H9 (cell line): ENCODE results near the gene SLC12A1. TPM values are rescaled to one million over a fixed set of nuclear protein-coding genes. Genes with fewer than 3 reads are reported as not detected.

Experiments used
- DNase-seq: peaks from one replicate; pipeline ENCODE4 v3.0.0-alpha.2; 2017
- H2AFZ ChIP-seq: one replicate; pipeline ENCODE4 v1.6.1; 2013; ENCODE audit warnings: mild to moderate bottlenecking, low read length, control low read depth, moderate library complexity
- H2AK5ac ChIP-seq: 2 replicates; pipeline ENCODE4 v1.6.1; 2013; ENCODE audit warnings: low read length, control low read depth, mixed read lengths; ENCODE audit not compliant: insufficient read length
- H2BK120ac ChIP-seq: one replicate; pipeline ENCODE4 v1.6.1; 2013; ENCODE audit warnings: low read depth, mild to moderate bottlenecking, low read length, control low read depth, inconsistent platforms; ENCODE audit not compliant: poor library complexity, severe bottlenecking
- H2BK12ac ChIP-seq: 2 replicates; pipeline ENCODE4 v1.6.1; 2013; ENCODE audit warnings: low read length, control low read depth, mixed read lengths, low read depth; ENCODE audit not compliant: insufficient read length
- H2BK15ac ChIP-seq: 2 replicates; pipeline ENCODE4 v1.6.1; 2013; ENCODE audit warnings: low read depth, low read length, control low read depth
- H2BK20ac ChIP-seq: one replicate; pipeline ENCODE4 v1.6.1; 2013; ENCODE audit warnings: low read depth, mild to moderate bottlenecking, low read length, control low read depth, inconsistent platforms; ENCODE audit not compliant: poor library complexity, severe bottlenecking
- H2BK5ac ChIP-seq: 2 replicates; pipeline ENCODE4 v1.6.1; 2013; ENCODE audit warnings: low read length, control low read depth, mixed read lengths; ENCODE audit not compliant: insufficient read length
- H3K14ac ChIP-seq: 2 replicates; pipeline ENCODE4 v1.6.1; 2013; ENCODE audit warnings: low read length, control low read depth; ENCODE audit not compliant: insufficient read depth
- H3K18ac ChIP-seq: 2 replicates; pipeline ENCODE4 v1.6.1; 2013; ENCODE audit warnings: low read depth, mild to moderate bottlenecking, mixed read lengths, low read length, control low read depth; ENCODE audit not compliant: insufficient read length
- H3K23ac ChIP-seq: 2 replicates; pipeline ENCODE4 v1.6.1; 2013; ENCODE audit warnings: low read length, control low read depth, mixed read lengths, low read depth; ENCODE audit not compliant: insufficient read length
- H3K23me2 ChIP-seq: 2 replicates; pipeline ENCODE4 v1.6.1; 2013; ENCODE audit warnings: low read depth, mild to moderate bottlenecking, mixed read lengths, low read length, control low read depth; ENCODE audit not compliant: insufficient read length, poor library complexity, severe bottlenecking
- H3K27ac ChIP-seq: 2 replicates; pipeline ENCODE4 v1.5.1; 2013; ENCODE audit warnings: low read length, control low read depth, mixed read lengths, low read depth; ENCODE audit not compliant: insufficient read length
- H3K27me3 ChIP-seq: 2 replicates; pipeline ENCODE4 v1.6.1; 2013; ENCODE audit warnings: low read length, control low read depth, inconsistent platforms; ENCODE audit not compliant: insufficient read depth
- H3K4ac ChIP-seq: 2 replicates; pipeline ENCODE4 v1.6.1; 2013; ENCODE audit warnings: low read depth, mild to moderate bottlenecking, control low read depth, inconsistent platforms, low read length, moderate library complexity
- H3K4me1 ChIP-seq: 2 replicates; pipeline ENCODE4 v1.6.1; 2013; ENCODE audit warnings: low read length, control low read depth, inconsistent platforms; ENCODE audit not compliant: insufficient read depth
- H3K4me2 ChIP-seq: 2 replicates; pipeline ENCODE4 v1.6.1; 2013; ENCODE audit warnings: low read length, control low read depth, mixed read lengths; ENCODE audit not compliant: insufficient read length, insufficient read depth
- H3K56ac ChIP-seq: 2 replicates; pipeline ENCODE4 v1.6.1; 2013; ENCODE audit warnings: low read depth, mild to moderate bottlenecking, mixed read lengths, low read length, control low read depth; ENCODE audit not compliant: insufficient read length
- H3K79me1 ChIP-seq: 2 replicates; pipeline ENCODE4 v1.6.1; 2013; ENCODE audit warnings: low read depth, mild to moderate bottlenecking, moderate library complexity, low read length, control low read depth, inconsistent platforms; ENCODE audit not compliant: insufficient read depth, poor library complexity, severe bottlenecking
- H3K79me2 ChIP-seq: 2 replicates; pipeline ENCODE4 v1.6.1; 2013; ENCODE audit warnings: low read length, control low read depth, inconsistent platforms; ENCODE audit not compliant: insufficient read depth
- H3K9ac ChIP-seq: 2 replicates; pipeline ENCODE4 v1.6.1; 2013; ENCODE audit warnings: low read length, control low read depth, mixed read lengths; ENCODE audit not compliant: insufficient read length; ENCODE audit errors: extremely low read depth
- H3K9me3 ChIP-seq: one replicate; pipeline ENCODE4 v1.6.1; 2013; ENCODE audit warnings: low read depth, low read length, inconsistent platforms; ENCODE audit not compliant: control insufficient read depth
- H3T11ph ChIP-seq: one replicate; pipeline ENCODE4 v1.6.1; 2013; ENCODE audit warnings: mild to moderate bottlenecking, low read length, control low read depth, inconsistent platforms
- H4K20me1 ChIP-seq: one replicate; pipeline ENCODE4 v1.6.1; 2013; ENCODE audit not compliant: control insufficient read depth, insufficient read length, insufficient read depth
- H4K5ac ChIP-seq: 2 replicates; pipeline ENCODE4 v1.6.1; 2013; ENCODE audit warnings: low read depth, mild to moderate bottlenecking, mixed read lengths, low read length, control low read depth; ENCODE audit not compliant: insufficient read length
- H4K8ac ChIP-seq: replicated peaks from 2 replicates; pipeline ENCODE4 v1.6.1; 2013; ENCODE audit warnings: low read length, control low read depth, mixed read lengths, low read depth; ENCODE audit not compliant: insufficient read length
- H4K91ac ChIP-seq: 2 replicates; pipeline ENCODE4 v1.6.1; 2013; ENCODE audit warnings: low read depth, mild to moderate bottlenecking, moderate library complexity, mixed read lengths, low read length, control low read depth; ENCODE audit not compliant: insufficient read length
- H3K27ac Mint-ChIP-seq, 3 experiments: 2 replicates in 2 of 3; 3 replicates in 1 of 3; pipeline ENCODE4 v1.8.0; 2020 to 2021; ENCODE audit warnings: mixed read lengths in 3 of 3, mild to moderate bottlenecking in 1 of 3, moderate library complexity in 1 of 3
- H3K27me3 Mint-ChIP-seq: 2 replicates; pipeline ENCODE4 v1.8.0; 2021; ENCODE audit warnings: low read depth, mild to moderate bottlenecking, moderate library complexity, mixed read lengths
- H3K36me3 Mint-ChIP-seq, 3 experiments: 2 replicates in 2 of 3; 3 replicates in 1 of 3; pipeline ENCODE4 v1.8.0; 2020 to 2021; ENCODE audit warnings: low read depth in 3 of 3, mixed read lengths in 3 of 3; ENCODE audit not compliant: insufficient read depth in 1 of 3
- H3K4me1 Mint-ChIP-seq, 2 experiments: 2 replicates each; pipeline ENCODE4 v1.8.0; 2020; ENCODE audit warnings: mixed read lengths in 2 of 2
- H3K4me3 Mint-ChIP-seq, 2 experiments: 2 replicates in 1 of 2; 3 replicates in 1 of 2; pipeline ENCODE4 v1.8.0; 2020 to 2021; ENCODE audit warnings: mild to moderate bottlenecking in 2 of 2, mixed read lengths in 2 of 2, moderate library complexity in 1 of 2
- H3K9me3 Mint-ChIP-seq, 2 experiments: 2 replicates in 1 of 2; 3 replicates in 1 of 2; pipeline ENCODE4 v1.8.0; 2020; ENCODE audit warnings: mild to moderate bottlenecking in 2 of 2, mixed read lengths in 2 of 2, moderate library complexity in 1 of 2
- WGBS: extraction: QIAGEN DNeasy Blood & Tissue Kit; methylation state at CpG from one replicate; pipeline ENCODE4 v1.1.7; 2013; ENCODE audit warnings: missing lambda C conversion rate, low lambda C conversion rate, mixed read lengths; ENCODE audit not compliant: insufficient read length; ENCODE audit errors: extremely low coverage; 5-methylcytosine and 5-hydroxymethylcytosine counted together
- total RNA-seq: library from RNA; stranded (reverse); gene quantifications from 2 replicates; pipeline ENCODE4 v1.2.1, GENCODE V29; 2021
- TF ChIP-seq, protein P1 (sequence below): fragments of 200-600 bp; sonication (generic); conservative IDR thresholded peaks from 3 replicates; pipeline ENCODE4 v1.8.0; 2021; ENCODE audit warnings: antibody characterized with exemption, mild to moderate bottlenecking

Gene SLC12A1
- total RNA-seq, 1 experiment from 2014 or later = 0.07 TPM

DNA sequence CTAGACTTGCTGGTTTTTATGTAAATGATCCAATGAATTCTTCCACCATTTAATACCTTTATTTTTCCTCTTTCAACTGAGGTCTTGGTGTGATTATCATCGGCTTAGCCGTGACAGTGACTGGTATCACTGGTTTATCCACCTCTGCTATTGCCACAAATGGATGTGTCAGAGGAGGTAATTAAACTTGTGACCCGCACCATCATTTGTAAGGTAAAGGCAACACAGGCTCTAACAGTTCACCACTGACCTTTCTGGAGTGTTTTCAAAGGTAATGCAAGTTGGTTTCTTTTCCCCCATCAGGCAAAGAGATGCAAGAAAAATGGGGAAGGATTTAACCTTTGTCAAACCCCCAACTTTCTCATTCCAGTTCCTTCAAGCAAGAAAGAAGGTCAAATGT is 19.7 kb downstream of the SLC12A1 start:
- H4K91ac ChIP-seq = no peak overlapping the region
- H4K5ac ChIP-seq = no peak overlapping the region
- no peak overlapping the region for H3K18ac ChIP-seq
- Mint-ChIP-seq H3K27me3 (no peaks in the 10 kb centered on the region; the same call in none of the 2 replicates), H3K4me3 (no peak overlapping the region), H3K4me1 (peaks cover 0 to 4% of the 10 kb centered on the region in 2 experiments; a peak in 1 of 4 replicates), H3K27ac (no peak overlapping the region), H3K9me3 (no peaks in the 10 kb centered on the region), H3K36me3 (no peaks in the 10 kb centered on the region)
- no peak overlapping the region for H3T11ph ChIP-seq
- no peak overlapping the region for H2BK15ac ChIP-seq
- H2BK20ac ChIP-seq = no peak overlapping the region
- H3K4me1 ChIP-seq = no peaks in the 10 kb centered on the region
- no CpG with 5 or more reads among the region's 3 CpGs for WGBS
- H3K79me1 ChIP-seq = no peaks in the 10 kb centered on the region
- no peak overlapping the region for H3K14ac ChIP-seq
- no peak overlapping the region for H4K8ac ChIP-seq
- H3K4ac ChIP-seq = no peak overlapping the region
- H3K23me2 ChIP-seq = no peaks in the 10 kb centered on the region
- no peak overlapping the region for H2BK120ac ChIP-seq
- H3K27me3 ChIP-seq = no peaks in the 10 kb centered on the region; the same call in 1 of the 2 replicates
- H3K56ac ChIP-seq = no peak overlapping the region
- H3K79me2 ChIP-seq = no peaks in the 10 kb centered on the region
- H2AFZ ChIP-seq = no peak overlapping the region
- no peak overlapping the region for H3K4me2 ChIP-seq
- no peak overlapping the region for H3K23ac ChIP-seq
- TF ChIP-seq, protein P1, sequence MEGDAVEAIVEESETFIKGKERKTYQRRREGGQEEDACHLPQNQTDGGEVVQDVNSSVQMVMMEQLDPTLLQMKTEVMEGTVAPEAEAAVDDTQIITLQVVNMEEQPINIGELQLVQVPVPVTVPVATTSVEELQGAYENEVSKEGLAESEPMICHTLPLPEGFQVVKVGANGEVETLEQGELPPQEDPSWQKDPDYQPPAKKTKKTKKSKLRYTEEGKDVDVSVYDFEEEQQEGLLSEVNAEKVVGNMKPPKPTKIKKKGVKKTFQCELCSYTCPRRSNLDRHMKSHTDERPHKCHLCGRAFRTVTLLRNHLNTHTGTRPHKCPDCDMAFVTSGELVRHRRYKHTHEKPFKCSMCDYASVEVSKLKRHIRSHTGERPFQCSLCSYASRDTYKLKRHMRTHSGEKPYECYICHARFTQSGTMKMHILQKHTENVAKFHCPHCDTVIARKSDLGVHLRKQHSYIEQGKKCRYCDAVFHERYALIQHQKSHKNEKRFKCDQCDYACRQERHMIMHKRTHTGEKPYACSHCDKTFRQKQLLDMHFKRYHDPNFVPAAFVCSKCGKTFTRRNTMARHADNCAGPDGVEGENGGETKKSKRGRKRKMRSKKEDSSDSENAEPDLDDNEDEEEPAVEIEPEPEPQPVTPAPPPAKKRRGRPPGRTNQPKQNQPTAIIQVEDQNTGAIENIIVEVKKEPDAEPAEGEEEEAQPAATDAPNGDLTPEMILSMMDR = no peak
- H3K27ac ChIP-seq = no peak overlapping the region
- H2BK5ac ChIP-seq = no peak overlapping the region
- H3K9ac ChIP-seq = no peak overlapping the region
- H3K9me3 ChIP-seq = no peaks in the 10 kb centered on the region
- H2BK12ac ChIP-seq = no peak overlapping the region
- no peak overlapping the region for H2AK5ac ChIP-seq
- DNase-seq = no peak
- H4K20me1 ChIP-seq = no peaks in the 10 kb centered on the region
